Measurements from ENCODE around the gene ZSCAN1. TPM values are rescaled to one million over a fixed set of nuclear protein-coding genes. Genes with fewer than 3 reads are reported as not detected.
A peak's percentile ranks its signal among the peaks of the same experiment; 100 is the strongest.

The ZSCAN1 gene
- total RNA-seq, 1 donor from 2014 or later = not detected

GRCh38 chr19:58091251-58091995, 57.6 kb downstream of the ZSCAN1 start:
- H3K9me3 ChIP-seq (ENCODE audit: control insufficient read depth in 3 of 3, low read length in 3 of 3) = peaks cover 3 to 34% (median 30%) of the 10 kb centered on the region in 3 donors
- H3K36me3 ChIP-seq (ENCODE audit: control insufficient read depth in 3 of 3, insufficient read depth in 3 of 3, low read length in 3 of 3) = peaks cover 7 to 19% (median 17%) of the 10 kb centered on the region in 3 donors
- H3K4me1 ChIP-seq (ENCODE audit: control insufficient read depth in 3 of 3, insufficient read depth in 3 of 3, low read length in 3 of 3) = no peaks in the 10 kb centered on the region
- H3K9ac ChIP-seq (ENCODE audit: low read depth in 1 of 3, low read length in 3 of 3) = no peak overlapping the region
- H3K4me3 ChIP-seq (ENCODE audit: low read length in 3 of 3) = no peak overlapping the region
- H3K27me3 ChIP-seq (ENCODE audit: control insufficient read depth in 3 of 3, insufficient read depth in 3 of 3, low read length in 3 of 3) = no peaks in the 10 kb centered on the region
- H3K27ac ChIP-seq (ENCODE audit: low read depth, low read length) = no peak overlapping the region

- Histone ChIP-seq H3K4me1 (ENCODE audit: control insufficient read depth in 3 of 3, insufficient read depth in 3 of 3, low read length in 3 of 3) (peaks cover 7 to 8% (median 8%) of the 10 kb centered on the region in 3 donors), H3K4me3 (ENCODE audit: low read length in 3 of 3) (peak overlapping the region in 1 of 3 donors; percentile 14), H3K36me3 (ENCODE audit: control insufficient read depth in 3 of 3, insufficient read depth in 3 of 3, low read length in 3 of 3) (peaks cover 4 to 14% (median 11%) of the 10 kb centered on the region in 3 donors), H3K9me3 (ENCODE audit: control insufficient read depth in 3 of 3, low read length in 3 of 3) (peaks cover 3 to 30% (median 27%) of the 10 kb centered on the region in 3 donors), H3K27ac (ENCODE audit: low read depth, low read length) (no peak overlapping the region), H3K27me3 (ENCODE audit: control insufficient read depth in 3 of 3, insufficient read depth in 3 of 3, low read length in 3 of 3) (no peaks in the 10 kb centered on the region), H3K9ac (ENCODE audit: low read depth in 1 of 3, low read length in 3 of 3) (no peak overlapping the region)
Observed at GRCh38 chr19:58093071-58093470, 59.2 kb downstream of the ZSCAN1 start.

GRCh38 chr19:58095328-58095727, 61.5 kb downstream of the ZSCAN1 start:
- peaks cover 3 to 23% (median 19%) of the 10 kb centered on the region in 3 donors for H3K9me3 ChIP-seq (ENCODE audit: control insufficient read depth in 3 of 3, low read length in 3 of 3)
- H3K27ac ChIP-seq (ENCODE audit: low read depth, low read length) = no peak overlapping the region
- no peak overlapping the region for H3K9ac ChIP-seq (ENCODE audit: low read depth in 1 of 3, low read length in 3 of 3)
- H3K36me3 ChIP-seq (ENCODE audit: control insufficient read depth in 3 of 3, insufficient read depth in 3 of 3, low read length in 3 of 3) = peaks cover 3 to 10% (median 5%) of the 10 kb centered on the region in 3 donors
- H3K27me3 ChIP-seq (ENCODE audit: control insufficient read depth in 3 of 3, insufficient read depth in 3 of 3, low read length in 3 of 3) = no peaks in the 10 kb centered on the region
- no peak overlapping the region for H3K4me3 ChIP-seq (ENCODE audit: low read length in 3 of 3)
- H3K4me1 ChIP-seq (ENCODE audit: control insufficient read depth in 3 of 3, insufficient read depth in 3 of 3, low read length in 3 of 3) = peaks cover 7 to 13% (median 12%) of the 10 kb centered on the region in 3 donors

- Histone ChIP-seq H3K27ac (ENCODE audit: low read depth, low read length) (no peak overlapping the region), H3K27me3 (ENCODE audit: control insufficient read depth in 3 of 3, insufficient read depth in 3 of 3, low read length in 3 of 3) (no peaks in the 10 kb centered on the region), H3K9ac (ENCODE audit: low read depth in 1 of 3, low read length in 3 of 3) (peak overlapping the region in 1 of 3 donors; percentile 33), H3K4me1 (ENCODE audit: control insufficient read depth in 3 of 3, insufficient read depth in 3 of 3, low read length in 3 of 3) (peaks cover 7 to 13% (median 12%) of the 10 kb centered on the region in 3 donors), H3K4me3 (ENCODE audit: low read length in 3 of 3) (peak overlapping the region; percentile 63 to 98 (median 81)), H3K36me3 (ENCODE audit: control insufficient read depth in 3 of 3, insufficient read depth in 3 of 3, low read length in 3 of 3) (peaks cover 3 to 10% (median 5%) of the 10 kb centered on the region in 3 donors), H3K9me3 (ENCODE audit: control insufficient read depth in 3 of 3, low read length in 3 of 3) (peaks cover 3 to 24% (median 17%) of the 10 kb centered on the region in 3 donors)
Observed at GRCh38 chr19:58096884-58097283, 63.1 kb downstream of the ZSCAN1 start.

GRCh38 chr19:58097349-58097748, 63.5 kb downstream of the ZSCAN1 start:
- Histone ChIP-seq H3K27ac (ENCODE audit: low read depth, low read length) (no peak overlapping the region), H3K36me3 (ENCODE audit: control insufficient read depth in 3 of 3, insufficient read depth in 3 of 3, low read length in 3 of 3) (peaks cover 3 to 10% (median 5%) of the 10 kb centered on the region in 3 donors), H3K4me3 (ENCODE audit: low read length in 3 of 3) (peak overlapping the region; percentile 63 to 98 (median 81)), H3K9me3 (ENCODE audit: control insufficient read depth in 3 of 3, low read length in 3 of 3) (peaks cover 3 to 25% (median 17%) of the 10 kb centered on the region in 3 donors), H3K27me3 (ENCODE audit: control insufficient read depth in 3 of 3, insufficient read depth in 3 of 3, low read length in 3 of 3) (no peaks in the 10 kb centered on the region), H3K9ac (ENCODE audit: low read depth in 1 of 3, low read length in 3 of 3) (peak overlapping the region in 1 of 3 donors; percentile 33), H3K4me1 (ENCODE audit: control insufficient read depth in 3 of 3, insufficient read depth in 3 of 3, low read length in 3 of 3) (peaks cover 7 to 13% (median 12%) of the 10 kb centered on the region in 3 donors)

GRCh38 chr19:58097781-58098681, 64.2 kb downstream of the ZSCAN1 start, which contains the start of gene ZSCAN18:
Gene ZSCAN18 (minus strand): TSS chr19:58098231. CDS start chr19:58090267, 7,964 bp downstream.
- Histone ChIP-seq H3K27ac (ENCODE audit: low read depth, low read length) (peak within 1 kb of the TSS; percentile 97), H3K4me1 (ENCODE audit: control insufficient read depth in 3 of 3, insufficient read depth in 3 of 3, low read length in 3 of 3) (peaks cover 7 to 13% (median 12%) of the 10 kb centered on the region in 3 donors), H3K4me3 (ENCODE audit: low read length in 3 of 3) (peak within 1 kb of the TSS; percentile 85 to 98 (median 90)), H3K36me3 (ENCODE audit: control insufficient read depth in 3 of 3, insufficient read depth in 3 of 3, low read length in 3 of 3) (peaks cover 3 to 10% (median 5%) of the 10 kb centered on the region in 3 donors), H3K9ac (ENCODE audit: low read depth in 1 of 3, low read length in 3 of 3) (peak within 1 kb of the TSS; percentile 93 to 97 (median 97)), H3K27me3 (ENCODE audit: control insufficient read depth in 3 of 3, insufficient read depth in 3 of 3, low read length in 3 of 3) (no peaks in the 10 kb centered on the region), H3K9me3 (ENCODE audit: control insufficient read depth in 3 of 3, low read length in 3 of 3) (peaks cover 4 to 26% (median 16%) of the 10 kb centered on the region in 3 donors)

- H3K9me3 ChIP-seq (ENCODE audit: control insufficient read depth in 3 of 3, low read length in 3 of 3) = peaks cover 9 to 24% (median 10%) of the 10 kb centered on the region in 3 donors
- peak overlapping the region; percentile 85 to 98 (median 90) for H3K4me3 ChIP-seq (ENCODE audit: low read length in 3 of 3)
- peak overlapping the region; percentile 97 for H3K27ac ChIP-seq (ENCODE audit: low read depth, low read length)
- peaks cover 3 to 10% (median 5%) of the 10 kb centered on the region in 3 donors for H3K36me3 ChIP-seq (ENCODE audit: control insufficient read depth in 3 of 3, insufficient read depth in 3 of 3, low read length in 3 of 3)
- H3K27me3 ChIP-seq (ENCODE audit: control insufficient read depth in 3 of 3, insufficient read depth in 3 of 3, low read length in 3 of 3) = no peaks in the 10 kb centered on the region
- peak overlapping the region; percentile 92 to 97 (median 93) for H3K9ac ChIP-seq (ENCODE audit: low read depth in 1 of 3, low read length in 3 of 3)
- peaks cover 7 to 13% (median 12%) of the 10 kb centered on the region in 3 donors for H3K4me1 ChIP-seq (ENCODE audit: control insufficient read depth in 3 of 3, insufficient read depth in 3 of 3, low read length in 3 of 3)
Observed at GRCh38 chr19:58098682-58098998, 64.8 kb downstream of the ZSCAN1 start.

Other genes starting within 250 kb of the ZSCAN1 start
- gene ZNF552, start 219.1 kb upstream of the ZSCAN1 start, total RNA-seq = 7.3 TPM
- 17.2 TPM for gene ZNF587B, start 203.7 kb upstream of the ZSCAN1 start, total RNA-seq
- gene ZNF587, start 184.2 kb upstream of the ZSCAN1 start, total RNA-seq = 18.8 TPM
- gene ZNF814, start 145.0 kb upstream of the ZSCAN1 start, total RNA-seq = 13.0 TPM
- 14.1 TPM for gene ZNF417, start 117.4 kb upstream of the ZSCAN1 start, total RNA-seq
- gene ZNF418, start 98.6 kb upstream of the ZSCAN1 start, total RNA-seq = 17.2 TPM
- gene ZNF256, start 86.3 kb upstream of the ZSCAN1 start, total RNA-seq = 12.0 TPM
- gene C19orf18, start 59.5 kb upstream of the ZSCAN1 start, total RNA-seq = not detected
- gene ZNF606, start 31.2 kb upstream of the ZSCAN1 start, total RNA-seq = 15.1 TPM
- gene ZNF135, start 25.3 kb downstream of the ZSCAN1 start, total RNA-seq = 10.4 TPM
- 50.6 TPM for gene ZSCAN18, start 64.2 kb downstream of the ZSCAN1 start, total RNA-seq
- 16.2 TPM for gene ZNF329, start 116.8 kb downstream of the ZSCAN1 start, total RNA-seq
- gene ZNF274, start 149.0 kb downstream of the ZSCAN1 start, total RNA-seq = 11.0 TPM
- 26.1 TPM for gene ZNF544, start 194.9 kb downstream of the ZSCAN1 start, total RNA-seq
- gene ZNF8, start 244.9 kb downstream of the ZSCAN1 start, total RNA-seq = 6.3 TPM